ENCODE measurements around the gene PRKD2. TPM values are rescaled to one million over a fixed set of nuclear protein-coding genes. Genes with fewer than 3 reads are reported as not detected.

Gene PRKD2
- total and polyA plus RNA-seq, 2 donors: 20.0 to 109 TPM

DNA sequence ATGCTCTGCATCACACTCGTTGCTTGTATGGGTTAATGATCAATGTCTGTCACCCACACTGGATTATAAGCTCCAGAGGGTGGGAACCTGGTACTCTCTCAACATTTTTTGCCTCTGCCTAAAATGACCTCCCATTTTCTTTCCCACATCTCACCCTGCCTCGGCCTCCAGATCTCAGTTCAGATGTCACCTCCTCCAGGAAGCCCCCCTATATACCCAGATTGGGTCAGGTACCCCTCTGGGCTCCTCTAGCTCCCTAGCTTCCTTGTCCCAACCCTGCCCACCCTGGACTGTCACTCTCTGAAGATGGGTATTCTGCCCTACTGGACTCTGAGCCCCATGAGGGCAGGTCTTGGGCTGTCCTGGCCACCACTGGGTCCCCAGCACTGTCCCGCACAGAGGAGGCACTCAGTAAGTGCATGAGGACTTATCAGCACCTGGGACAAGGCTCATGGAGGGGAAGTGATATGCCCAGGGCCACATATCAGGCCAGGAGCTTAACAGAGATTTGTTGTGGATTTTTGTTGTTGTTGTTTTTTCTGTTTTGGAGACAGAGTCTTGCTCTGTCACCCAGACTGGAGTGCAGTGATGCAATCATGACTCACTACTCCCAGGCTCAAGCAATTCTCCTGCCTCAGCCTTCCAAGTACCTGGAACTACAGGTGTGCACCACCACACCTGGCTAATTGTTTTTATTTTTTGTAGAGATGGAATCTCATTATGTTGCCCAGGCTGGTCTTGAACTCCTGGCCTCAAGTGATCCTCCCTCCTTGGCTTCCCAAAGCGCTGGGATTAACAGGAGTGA lies 23.8 kb downstream of the PRKD2 start:
- DNase-seq (ENCODE audit: low read depth in 6 of 9, low spot score in 9 of 9): no peak
- Histone ChIP-seq H3K27ac (ENCODE audit: low read depth in 1 of 2, low read length in 1 of 2) (no peak overlapping the region), H3K36me3 (ENCODE audit: control insufficient read depth in 2 of 2, insufficient read depth in 2 of 2, low read length in 1 of 2) (peaks cover 92 to 97% of the 10 kb centered on the region in 2 donors), H3K27me3 (ENCODE audit: control insufficient read depth in 2 of 2, insufficient read depth in 1 of 2, low read length in 1 of 2) (no peaks in the 10 kb centered on the region), H3K9me3 (ENCODE audit: control insufficient read depth in 2 of 2, insufficient read depth in 1 of 2, low read length in 1 of 2) (no peaks in the 10 kb centered on the region), H3K4me1 (ENCODE audit: control insufficient read depth in 2 of 2, insufficient read depth in 2 of 2, low read length in 2 of 2) (no peaks in the 10 kb centered on the region), H3K4me3 (ENCODE audit: low read length in 2 of 2) (no peak overlapping the region)
- 98% methylated on average over 4 of the region's 4 CpGs for WGBS

DNA sequence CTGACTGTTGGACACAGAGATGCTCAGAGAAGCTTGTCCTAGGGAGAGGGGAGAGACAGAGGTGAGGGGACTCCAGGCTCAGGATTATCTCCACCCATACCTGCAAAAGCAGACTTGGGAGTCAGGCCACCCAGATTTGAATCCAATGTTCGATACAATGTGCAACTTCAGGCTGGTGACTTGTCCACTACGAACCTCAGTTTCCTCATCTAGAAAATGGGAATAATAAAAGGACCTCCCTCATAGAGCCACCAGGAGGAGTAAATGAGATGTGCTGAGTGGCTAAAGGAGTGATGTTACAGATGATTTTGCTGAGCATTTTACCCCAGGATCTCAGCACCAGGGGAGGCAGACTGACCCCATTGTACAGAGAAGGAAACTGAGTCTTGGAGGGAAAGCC lies 25.0 kb downstream of the PRKD2 start:
- H3K27me3 ChIP-seq (ENCODE audit: control insufficient read depth in 2 of 2, insufficient read depth in 1 of 2, low read length in 1 of 2): no peaks in the 10 kb centered on the region
- H3K36me3 ChIP-seq (ENCODE audit: control insufficient read depth in 2 of 2, insufficient read depth in 2 of 2, low read length in 1 of 2): peaks cover 94 to 99% of the 10 kb centered on the region in 2 donors
- H3K4me3 ChIP-seq (ENCODE audit: low read length in 2 of 2): no peak overlapping the region
- WGBS: 98% methylated on average over 2 of the region's 2 CpGs
- DNase-seq (ENCODE audit: low read depth in 6 of 9, low spot score in 9 of 9): no peak
- H3K27ac ChIP-seq (ENCODE audit: low read depth in 1 of 2, low read length in 1 of 2): no peak overlapping the region
- no peaks in the 10 kb centered on the region for H3K9me3 ChIP-seq (ENCODE audit: control insufficient read depth in 2 of 2, insufficient read depth in 1 of 2, low read length in 1 of 2)
- no peaks in the 10 kb centered on the region for H3K4me1 ChIP-seq (ENCODE audit: control insufficient read depth in 2 of 2, insufficient read depth in 2 of 2, low read length in 2 of 2)

DNA sequence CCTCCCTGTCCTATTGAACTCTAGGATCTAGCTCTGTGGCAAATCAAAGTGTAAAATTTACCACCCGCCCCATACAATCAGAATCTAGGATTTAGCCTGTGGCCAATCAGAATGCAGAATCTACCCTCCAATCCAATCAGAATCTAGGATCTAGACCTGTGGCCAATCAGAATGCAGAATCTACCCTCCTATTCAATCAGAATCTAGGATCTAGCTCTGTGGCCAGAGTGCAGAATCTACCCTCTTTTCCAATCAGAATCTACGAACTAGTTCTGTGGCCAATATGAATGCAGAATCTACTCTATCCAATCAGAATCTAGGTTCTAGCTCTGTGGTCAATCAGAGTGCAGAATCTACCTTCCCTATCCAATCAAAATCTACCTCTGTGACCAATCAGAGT lies 25.8 kb downstream of the PRKD2 start:
- peaks cover 91 to 92% of the 10 kb centered on the region in 2 donors for H3K36me3 ChIP-seq (ENCODE audit: control insufficient read depth in 2 of 2, insufficient read depth in 2 of 2, low read length in 1 of 2)
- no peaks in the 10 kb centered on the region for H3K4me1 ChIP-seq (ENCODE audit: control insufficient read depth in 2 of 2, insufficient read depth in 2 of 2, low read length in 2 of 2)
- no peak for DNase-seq (ENCODE audit: low read depth in 6 of 9, low spot score in 9 of 9)
- H3K27me3 ChIP-seq (ENCODE audit: control insufficient read depth in 2 of 2, insufficient read depth in 1 of 2, low read length in 1 of 2): no peaks in the 10 kb centered on the region
- H3K9me3 ChIP-seq (ENCODE audit: control insufficient read depth in 2 of 2, insufficient read depth in 1 of 2, low read length in 1 of 2): no peaks in the 10 kb centered on the region
- H3K27ac ChIP-seq (ENCODE audit: low read depth in 1 of 2, low read length in 1 of 2): no peak overlapping the region
- H3K4me3 ChIP-seq (ENCODE audit: low read length in 2 of 2): no peak overlapping the region
- WGBS: 49% methylated on average over 2 of the region's 2 CpGs

DNA sequence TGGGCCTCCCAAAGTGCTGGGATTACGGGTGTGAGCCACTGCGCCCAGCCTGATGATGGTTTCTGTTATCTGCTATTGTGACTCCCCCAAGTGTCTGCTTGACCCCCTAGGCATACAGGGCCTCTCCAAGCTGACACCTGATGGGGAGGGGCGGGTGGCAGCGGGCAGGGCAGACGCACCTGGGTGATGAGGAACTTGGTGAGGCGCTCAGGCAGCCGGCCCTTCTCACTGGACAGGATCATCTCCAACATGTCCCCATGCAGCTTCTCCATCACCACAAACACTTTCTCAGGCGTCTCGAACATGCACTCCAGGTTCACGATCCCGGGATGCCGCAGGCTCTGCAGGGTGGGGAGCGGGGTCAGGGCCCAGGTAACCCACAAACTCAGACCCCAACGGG lies 27.6 kb downstream of the PRKD2 start:
- no peak for DNase-seq (ENCODE audit: low read depth in 6 of 9, low spot score in 9 of 9)
- no peaks in the 10 kb centered on the region for H3K27me3 ChIP-seq (ENCODE audit: control insufficient read depth in 2 of 2, insufficient read depth in 1 of 2, low read length in 1 of 2)
- H3K36me3 ChIP-seq (ENCODE audit: control insufficient read depth in 2 of 2, insufficient read depth in 2 of 2, low read length in 1 of 2): peaks cover 90 to 93% of the 10 kb centered on the region in 2 donors
- no peaks in the 10 kb centered on the region for H3K4me1 ChIP-seq (ENCODE audit: control insufficient read depth in 2 of 2, insufficient read depth in 2 of 2, low read length in 2 of 2)
- 97% methylated on average over 14 of the region's 14 CpGs for WGBS
- no peak overlapping the region for H3K27ac ChIP-seq (ENCODE audit: low read depth in 1 of 2, low read length in 1 of 2)
- no peaks in the 10 kb centered on the region for H3K9me3 ChIP-seq (ENCODE audit: control insufficient read depth in 2 of 2, insufficient read depth in 1 of 2, low read length in 1 of 2)
- H3K4me3 ChIP-seq (ENCODE audit: low read length in 2 of 2): no peak overlapping the region

DNA sequence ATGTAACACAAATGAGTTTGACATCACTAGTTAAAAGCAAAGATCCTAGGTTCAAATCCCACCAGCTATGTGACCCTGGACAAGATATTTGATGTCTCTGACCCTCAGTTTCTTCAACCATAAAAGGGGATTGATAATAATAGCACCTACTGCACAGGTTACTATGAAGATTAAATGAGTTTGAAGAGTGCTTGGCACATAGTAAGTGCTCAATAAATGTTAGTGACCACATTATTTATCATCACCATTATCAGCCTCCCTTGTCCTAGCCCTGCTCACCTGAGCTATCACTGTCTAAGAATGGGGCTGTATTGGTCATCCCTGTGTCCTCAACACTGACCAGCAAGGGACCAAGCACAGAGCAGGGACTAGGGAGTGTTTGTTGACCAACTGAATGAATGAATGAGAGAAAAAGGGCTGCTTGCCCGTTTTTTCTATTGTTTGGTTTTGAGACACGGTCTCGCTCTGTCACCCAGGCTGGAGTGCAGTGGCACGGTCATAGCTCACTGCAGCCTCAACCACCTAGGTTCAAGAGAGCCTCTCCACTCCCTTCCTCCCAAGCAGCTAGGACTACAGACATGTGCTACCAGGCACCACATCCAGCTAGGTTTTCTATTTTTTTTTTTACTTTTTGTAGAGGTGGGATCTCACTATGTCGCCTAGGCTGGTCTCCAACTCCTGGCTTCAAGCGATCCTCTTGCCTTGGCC lies 29.3 kb downstream of the PRKD2 start:
- Histone ChIP-seq H3K27me3 (ENCODE audit: control insufficient read depth in 2 of 2, insufficient read depth in 1 of 2, low read length in 1 of 2) (no peaks in the 10 kb centered on the region), H3K4me3 (ENCODE audit: low read length in 2 of 2) (no peak overlapping the region), H3K27ac (ENCODE audit: low read depth in 1 of 2, low read length in 1 of 2) (no peak overlapping the region), H3K4me1 (ENCODE audit: control insufficient read depth in 2 of 2, insufficient read depth in 2 of 2, low read length in 2 of 2) (no peaks in the 10 kb centered on the region), H3K36me3 (ENCODE audit: control insufficient read depth in 2 of 2, insufficient read depth in 2 of 2, low read length in 1 of 2) (peaks cover 89 to 90% of the 10 kb centered on the region in 2 donors), H3K9me3 (ENCODE audit: control insufficient read depth in 2 of 2, insufficient read depth in 1 of 2, low read length in 1 of 2) (no peaks in the 10 kb centered on the region)
- 98% methylated on average over 6 of the region's 6 CpGs for WGBS
- DNase-seq (ENCODE audit: low read depth in 6 of 9, low spot score in 9 of 9): no peak

DNA sequence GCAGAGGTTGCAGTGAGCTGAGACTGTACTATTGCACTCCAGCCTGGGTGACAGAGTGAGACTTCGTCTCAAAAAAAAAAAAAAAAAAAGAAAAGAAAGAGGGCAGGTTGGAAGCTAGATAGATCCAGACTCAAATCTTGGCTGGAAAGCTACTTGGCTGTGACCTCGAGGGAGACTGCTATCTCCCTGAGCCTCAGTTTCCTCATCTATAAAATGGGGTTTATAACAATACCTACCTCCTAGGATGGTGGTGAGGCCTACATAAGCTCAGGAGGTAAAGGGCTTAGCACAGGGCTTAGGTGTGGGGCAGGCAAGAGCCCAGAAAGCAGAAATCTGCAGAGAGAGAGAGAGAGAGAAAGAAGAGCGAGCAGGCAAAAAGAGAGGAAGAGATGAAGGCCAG lies 31.7 kb downstream of the PRKD2 start:
- Histone ChIP-seq H3K4me3 (ENCODE audit: low read length in 2 of 2) (no peak overlapping the region), H3K36me3 (ENCODE audit: control insufficient read depth in 2 of 2, insufficient read depth in 2 of 2, low read length in 1 of 2) (peaks cover 76 to 84% of the 10 kb centered on the region in 2 donors), H3K4me1 (ENCODE audit: control insufficient read depth in 2 of 2, insufficient read depth in 2 of 2, low read length in 2 of 2) (no peaks in the 10 kb centered on the region), H3K27ac (ENCODE audit: low read depth in 1 of 2, low read length in 1 of 2) (no peak overlapping the region), H3K9me3 (ENCODE audit: control insufficient read depth in 2 of 2, insufficient read depth in 1 of 2, low read length in 1 of 2) (no peaks in the 10 kb centered on the region), H3K27me3 (ENCODE audit: control insufficient read depth in 2 of 2, insufficient read depth in 1 of 2, low read length in 1 of 2) (no peaks in the 10 kb centered on the region)
- WGBS: 80% methylated on average over 3 of the region's 3 CpGs
- DNase-seq (ENCODE audit: low read depth in 6 of 9, low spot score in 9 of 9): no peak

DNA sequence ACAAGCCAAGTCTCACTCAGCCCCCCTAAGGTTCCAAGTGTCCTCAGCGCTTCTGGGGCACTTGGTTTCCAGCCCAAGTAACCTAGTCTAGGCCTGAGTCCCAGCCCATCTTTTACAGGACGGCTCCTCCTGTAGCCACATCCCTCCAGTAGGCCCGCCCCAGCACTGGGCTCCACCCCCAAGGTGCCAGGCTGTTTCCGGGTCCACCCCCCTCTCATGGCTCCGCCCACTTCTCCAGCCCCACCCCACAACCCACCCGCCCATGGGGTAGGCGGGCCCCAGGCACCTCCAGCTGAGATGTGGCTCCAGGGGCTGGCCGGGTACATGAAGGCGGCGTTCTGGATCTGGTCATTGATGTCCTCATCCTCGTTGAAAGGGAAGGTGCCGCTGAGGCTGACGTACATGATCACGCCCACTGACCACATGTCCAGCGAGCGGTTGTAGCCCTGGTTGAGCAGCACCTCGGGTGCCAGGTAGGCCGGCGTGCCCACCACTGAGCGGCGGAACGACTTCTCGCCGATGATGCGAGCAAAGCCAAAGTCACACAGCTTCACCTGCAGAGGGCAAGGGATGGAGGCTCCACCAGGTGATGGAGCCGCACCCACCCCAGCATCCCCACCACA lies 38.7 kb downstream of the PRKD2 start:
- H3K36me3 ChIP-seq (ENCODE audit: control insufficient read depth in 2 of 2, insufficient read depth in 2 of 2, low read length in 1 of 2): peaks cover 78 to 90% of the 10 kb centered on the region in 2 donors
- H3K4me1 ChIP-seq (ENCODE audit: control insufficient read depth in 2 of 2, insufficient read depth in 2 of 2, low read length in 2 of 2): no peaks in the 10 kb centered on the region
- no peak overlapping the region for H3K27ac ChIP-seq (ENCODE audit: low read depth in 1 of 2, low read length in 1 of 2)
- DNase-seq (ENCODE audit: low read depth in 6 of 9, low spot score in 9 of 9): peak in 4 of 9 donors; percentile 21 to 48 (median 40)
- H3K27me3 ChIP-seq (ENCODE audit: control insufficient read depth in 2 of 2, insufficient read depth in 1 of 2, low read length in 1 of 2): no peaks in the 10 kb centered on the region
- no peak overlapping the region for H3K4me3 ChIP-seq (ENCODE audit: low read length in 2 of 2)
- no peaks in the 10 kb centered on the region for H3K9me3 ChIP-seq (ENCODE audit: control insufficient read depth in 2 of 2, insufficient read depth in 1 of 2, low read length in 1 of 2)
- WGBS: 93% methylated on average over 26 of the region's 26 CpGs

DNA sequence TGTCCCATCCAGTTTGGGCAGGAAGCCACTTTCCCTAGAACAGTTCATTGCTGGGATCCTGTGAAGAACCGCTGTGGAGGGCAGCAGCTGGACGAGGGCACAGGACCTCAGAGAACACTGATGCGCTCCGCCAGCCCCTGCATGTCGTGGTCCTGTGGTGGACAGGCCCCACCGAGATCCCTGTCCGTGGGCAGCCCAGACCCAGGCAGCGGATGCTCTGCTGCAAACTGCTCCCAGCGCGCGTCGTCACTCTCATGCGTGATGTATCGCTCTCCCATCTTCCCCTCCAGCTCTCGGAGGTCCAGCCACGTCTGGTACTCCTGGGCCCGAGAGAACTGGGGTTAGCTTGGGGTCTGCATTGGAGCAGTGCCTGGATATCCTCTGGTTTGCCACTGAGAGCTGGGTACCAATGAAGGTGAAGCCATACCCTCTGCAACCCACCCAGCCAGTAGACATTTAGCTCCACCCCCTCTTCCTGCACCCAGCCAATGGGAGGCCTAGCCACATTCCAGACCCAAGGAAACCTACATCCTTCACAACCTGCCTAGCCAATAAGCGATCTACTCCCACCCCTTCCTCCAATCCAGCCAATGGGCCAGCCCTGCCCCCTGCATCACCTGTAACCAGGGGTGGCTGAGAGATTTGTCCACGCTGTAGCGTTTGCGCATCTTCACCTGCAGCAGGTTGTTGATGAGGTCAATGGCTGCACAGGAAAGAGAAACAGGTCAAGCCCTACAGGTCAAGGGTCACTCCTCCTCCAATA lies 42.3 kb downstream of the PRKD2 start:
- no peak for DNase-seq (ENCODE audit: low read depth in 6 of 9, low spot score in 9 of 9)
- Histone ChIP-seq H3K27ac (ENCODE audit: low read depth in 1 of 2, low read length in 1 of 2) (no peak overlapping the region), H3K9me3 (ENCODE audit: control insufficient read depth in 2 of 2, insufficient read depth in 1 of 2, low read length in 1 of 2) (no peaks in the 10 kb centered on the region), H3K4me3 (ENCODE audit: low read length in 2 of 2) (no peak overlapping the region), H3K36me3 (ENCODE audit: control insufficient read depth in 2 of 2, insufficient read depth in 2 of 2, low read length in 1 of 2) (peaks cover 67 to 70% of the 10 kb centered on the region in 2 donors), H3K27me3 (ENCODE audit: control insufficient read depth in 2 of 2, insufficient read depth in 1 of 2, low read length in 1 of 2) (no peaks in the 10 kb centered on the region), H3K4me1 (ENCODE audit: control insufficient read depth in 2 of 2, insufficient read depth in 2 of 2, low read length in 2 of 2) (no peaks in the 10 kb centered on the region)
- WGBS: 99% methylated on average over 21 of the region's 21 CpGs
